Activated naive CD4-positive, alpha-beta T cell treated with anti-CD3 and anti-CD28 coated beads, Interleukin-2, amount 50 U/mL, for 72 hours (primary cell): Measurements from ENCODE around the gene S100G. TPM values are rescaled to one million over a fixed set of nuclear protein-coding genes. Genes with fewer than 3 reads are reported as not detected.

Experiments
- ATAC-seq, 2 donors: fragments of 150-1000 bp; cut with Tn5 transposase; 2 replicates each; pipeline ENCODE4 v1.10.0; 2021; ENCODE audit warnings: mild to moderate bottlenecking in 2 of 2, moderate library complexity in 2 of 2
- DNase-seq, 2 donors: peaks; one replicate each; pipeline ENCODE4 v3.0.0; 2021 to 2022; ENCODE audit warnings: low spot score in 2 of 2
- H3K27ac Mint-ChIP-seq, 2 donors: one replicate each; pipeline ENCODE4 v1.8.0; 2022; ENCODE audit warnings: mild to moderate bottlenecking in 2 of 2, mixed read lengths in 2 of 2
- H3K36me3 Mint-ChIP-seq, 2 donors: one replicate each; pipeline ENCODE4 v1.8.0; 2022; ENCODE audit warnings: mixed read lengths in 2 of 2
- H3K9me3 Mint-ChIP-seq, 2 donors: one replicate each; pipeline ENCODE4 v1.8.0; 2022; ENCODE audit warnings: mixed read lengths in 2 of 2
- total RNA-seq, 2 donors: library from RNA; stranded (reverse); gene quantifications; one replicate each; pipeline ENCODE4 v1.2.3, GENCODE V29; 2022

The S100G gene
- total RNA-seq, 2 donors from 2014 or later = not detected

DNA sequence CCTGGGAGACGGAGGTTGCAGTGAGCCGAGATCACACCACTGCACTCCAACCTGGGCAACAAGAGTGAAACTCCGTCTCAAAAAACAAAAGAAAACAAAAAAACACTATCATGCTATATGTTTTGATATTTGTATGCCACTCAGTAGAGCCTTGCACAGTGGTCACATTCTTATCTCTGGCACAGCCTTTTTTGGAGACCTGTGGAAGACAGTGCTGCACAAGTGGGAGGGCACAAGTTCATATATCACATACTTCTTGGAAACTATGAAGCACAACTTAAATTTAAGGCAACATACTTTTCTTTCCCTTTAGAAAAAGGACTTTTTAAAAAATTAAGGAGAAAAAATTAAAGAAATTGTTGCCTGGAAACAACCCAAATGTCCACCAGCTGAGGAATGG is 14.4 kb upstream of the S100G start:
- Mint-ChIP-seq H3K36me3 (peaks cover 0 to 1% of the 10 kb centered on the region in 2 donors), H3K27ac (no peak overlapping the region), H3K9me3 (no peaks in the 10 kb centered on the region)
- no peak for ATAC-seq
- no peak for DNase-seq

DNA sequence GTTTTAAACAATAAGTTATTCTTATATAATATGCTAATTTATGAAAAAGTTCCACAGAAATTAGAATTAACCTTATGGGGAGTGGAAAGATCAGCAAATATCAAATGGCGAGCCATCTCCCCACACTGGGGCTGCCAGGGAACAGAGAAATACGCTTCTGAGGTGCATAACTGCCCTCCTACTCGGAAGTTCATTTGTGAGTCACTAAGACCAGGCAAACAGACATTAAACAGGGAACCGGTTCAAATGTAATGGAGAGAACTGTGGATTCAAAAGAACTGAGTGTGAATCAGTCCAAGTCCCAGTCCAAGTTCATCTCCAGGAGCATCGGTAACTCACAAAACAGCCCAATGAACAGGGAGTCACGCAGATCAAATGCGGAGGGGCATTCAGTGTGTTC is 11.4 kb upstream of the S100G start:
- Mint-ChIP-seq H3K9me3 (no peaks in the 10 kb centered on the region), H3K36me3 (peaks cover 0 to 8% of the 10 kb centered on the region in 2 donors), H3K27ac (no peak overlapping the region)
- ATAC-seq = no peak
- DNase-seq = no peak

DNA sequence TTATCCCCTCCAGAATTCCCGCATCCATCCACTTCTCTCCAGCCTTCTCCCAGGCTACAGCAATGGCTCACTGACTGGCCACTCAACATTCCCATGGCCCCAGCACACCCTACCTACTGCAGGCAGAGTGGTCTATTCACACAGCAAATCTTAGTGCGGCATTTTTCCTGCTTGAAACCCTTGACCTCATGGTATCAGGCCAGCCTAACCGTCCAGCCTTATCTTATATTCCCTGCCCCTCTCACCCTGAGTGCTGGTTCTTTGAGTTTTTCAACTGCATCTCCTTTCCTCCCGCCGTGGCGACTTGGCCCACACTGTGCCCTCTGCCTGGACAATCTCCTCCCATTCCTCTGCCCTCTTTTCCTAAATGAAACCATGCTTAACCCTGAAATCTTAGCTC is 10.0 kb upstream of the S100G start:
- ATAC-seq (no peak), DNase-seq (no peak)
- Mint-ChIP-seq H3K36me3 (peaks cover 0 to 8% of the 10 kb centered on the region in 2 donors), H3K27ac (peak overlapping the region in 1 of 2 donors; percentile 66), H3K9me3 (no peaks in the 10 kb centered on the region)

DNA sequence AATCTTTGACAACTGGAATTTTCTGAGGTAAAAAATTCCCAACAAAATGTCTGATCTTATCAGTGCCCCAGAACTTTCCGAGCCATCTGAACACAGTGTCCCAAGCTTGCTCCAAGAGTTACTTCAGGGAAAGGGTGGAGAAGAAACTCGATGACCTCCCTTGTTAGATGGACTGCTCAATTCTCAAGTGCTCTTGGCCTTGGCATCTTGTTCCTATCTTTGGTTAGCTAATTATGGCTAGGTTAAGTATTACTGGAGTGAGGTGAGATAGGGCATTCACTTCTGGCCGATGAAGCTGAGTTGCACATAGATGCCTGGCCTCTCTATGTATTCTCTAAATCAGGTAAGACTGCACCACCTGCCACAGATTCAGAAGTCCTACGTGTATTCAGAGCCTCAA is 9.1 kb upstream of the S100G start:
- Mint-ChIP-seq H3K9me3 (no peaks in the 10 kb centered on the region), H3K36me3 (peaks cover 0 to 8% of the 10 kb centered on the region in 2 donors), H3K27ac (no peak overlapping the region)
- no peak for DNase-seq
- ATAC-seq = no peak

DNA sequence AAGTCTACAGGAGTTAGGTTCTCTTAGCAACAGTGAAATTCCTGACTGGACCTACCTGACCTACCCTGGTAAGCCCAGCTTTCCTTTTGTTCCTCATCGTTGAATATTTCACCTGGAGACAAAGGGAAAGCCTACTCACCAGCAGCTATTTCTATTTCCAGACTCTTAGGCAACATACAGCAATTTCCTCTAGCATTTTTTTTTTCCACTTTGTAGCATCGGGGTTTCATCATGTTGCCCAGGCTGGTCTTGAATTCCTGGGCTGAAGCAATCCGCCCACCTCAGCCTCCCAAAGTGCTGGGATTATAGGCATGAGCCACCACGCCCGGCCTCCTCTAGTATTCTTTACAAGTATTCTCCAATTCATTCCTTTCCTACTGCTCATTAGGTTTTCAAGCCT is 6.8 kb upstream of the S100G start:
- H3K36me3 Mint-ChIP-seq = peaks cover 0 to 8% of the 10 kb centered on the region in 2 donors
- DNase-seq (no peak), ATAC-seq (no peak)
- H3K9me3 Mint-ChIP-seq = no peaks in the 10 kb centered on the region
- H3K27ac Mint-ChIP-seq = no peak overlapping the region

DNA sequence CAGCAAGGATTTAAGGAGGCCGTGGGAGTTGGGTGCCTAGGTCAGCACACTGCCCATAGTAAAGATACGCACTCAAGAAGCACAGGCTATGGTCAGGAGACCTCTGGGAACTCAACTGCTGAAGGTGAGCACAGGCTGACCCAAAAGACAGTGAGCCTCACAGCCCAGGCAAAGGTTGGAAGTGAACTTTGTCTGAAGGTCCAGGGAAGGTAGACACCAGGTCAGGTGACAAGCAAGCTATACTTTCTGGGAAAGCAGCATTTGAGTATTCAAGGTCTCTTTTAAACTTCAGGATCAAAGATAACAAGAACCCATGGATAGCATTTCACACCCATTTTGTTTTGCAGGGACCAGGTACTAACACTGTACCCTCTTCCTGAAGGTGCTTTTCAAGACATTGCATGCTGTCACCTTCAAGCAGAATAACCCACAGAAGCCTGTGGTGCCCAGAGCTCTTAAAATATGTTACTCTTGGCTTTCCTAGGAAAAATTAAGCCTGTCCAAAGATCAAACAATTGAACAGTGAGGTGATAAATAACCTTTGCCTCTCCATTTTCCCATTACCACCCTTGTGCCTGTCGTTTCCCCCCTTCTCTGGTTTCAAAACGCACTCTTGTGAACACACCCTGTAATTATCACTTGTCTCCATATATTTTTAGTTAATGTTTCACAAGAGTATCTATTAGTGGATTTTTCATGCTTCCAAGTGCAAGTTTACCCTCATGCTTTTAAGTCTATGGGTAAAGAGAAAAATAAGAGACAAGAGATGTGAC is 3.4 kb upstream of the S100G start:
- ATAC-seq = no peak
- Mint-ChIP-seq H3K36me3 (no peaks in the 10 kb centered on the region), H3K9me3 (no peaks in the 10 kb centered on the region), H3K27ac (no peak overlapping the region)
- no peak for DNase-seq

DNA sequence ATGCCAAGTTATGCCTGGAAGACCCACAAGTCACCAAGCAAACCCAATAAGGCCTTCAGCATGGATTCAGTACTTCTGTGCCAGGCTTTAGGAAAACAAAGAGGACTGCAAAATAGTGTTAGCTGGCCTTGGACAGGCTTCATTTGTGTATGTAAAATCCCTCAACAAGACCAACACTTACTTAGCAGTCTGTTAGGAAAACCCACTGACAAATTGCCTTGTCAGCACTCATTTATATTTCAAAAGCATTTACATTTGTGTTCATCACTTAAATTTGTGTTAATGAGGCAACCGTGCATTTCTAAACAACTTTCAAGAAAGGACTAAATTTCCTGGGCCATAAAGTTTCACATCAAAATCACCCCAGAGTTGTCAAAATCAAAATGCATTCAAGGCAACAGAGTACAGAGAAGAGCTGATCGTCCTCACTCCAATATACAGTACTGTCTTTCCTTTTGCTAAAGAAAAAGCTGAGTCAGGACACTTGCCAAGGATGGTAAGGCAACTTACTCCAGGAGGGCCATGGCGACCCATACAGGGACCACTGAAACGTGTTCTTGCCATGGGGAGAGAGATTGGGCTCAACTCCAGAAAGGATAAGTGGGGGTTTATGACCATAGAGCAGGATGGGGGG is 1.6 kb downstream of the S100G start:
- H3K9me3 Mint-ChIP-seq = no peaks in the 10 kb centered on the region
- H3K36me3 Mint-ChIP-seq = no peaks in the 10 kb centered on the region
- ATAC-seq = no peak

DNA sequence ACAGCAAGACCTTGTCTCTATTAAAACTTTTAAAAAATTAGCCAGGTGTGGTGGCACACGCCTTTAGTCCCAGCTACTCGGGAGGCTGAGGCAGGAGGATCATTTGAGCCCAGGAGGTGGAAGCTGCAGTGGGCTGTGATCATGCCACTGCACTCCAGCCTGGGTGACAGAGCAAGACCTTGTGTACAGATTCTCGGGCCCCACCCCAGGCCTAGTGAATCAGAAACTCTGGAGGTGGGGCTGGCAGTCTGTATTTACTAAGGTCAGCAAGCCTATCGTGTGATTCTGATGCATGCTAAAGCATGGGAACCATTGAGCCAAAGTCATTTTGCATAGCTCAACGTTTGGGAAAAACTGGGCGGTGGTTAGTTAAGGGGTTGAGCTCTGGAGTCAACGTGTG is 3.5 kb downstream of the S100G start:
- H3K36me3 Mint-ChIP-seq = no peaks in the 10 kb centered on the region

More for the DNA sequence above, 1.6 kb downstream of the S100G start:
- H3K27ac Mint-ChIP-seq = no peak overlapping the region
- no peak for DNase-seq

DNA sequence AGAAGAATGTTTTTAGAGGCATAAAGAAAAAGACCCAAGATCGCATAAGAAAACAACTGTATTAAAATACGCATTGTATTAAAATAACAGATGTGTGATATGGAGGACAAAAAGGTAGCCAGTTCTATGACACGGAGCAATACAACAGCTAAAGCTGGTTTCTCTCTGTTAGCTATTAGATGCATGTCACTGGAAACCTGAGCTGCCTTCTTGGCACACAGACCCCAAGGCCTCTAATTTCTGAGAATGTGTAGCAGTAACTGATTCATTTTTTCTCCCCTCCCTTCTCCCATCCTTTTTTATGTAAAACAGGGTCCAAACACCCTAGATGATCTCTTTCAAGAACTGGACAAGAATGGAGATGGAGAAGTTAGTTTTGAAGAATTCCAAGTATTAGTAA is 4.1 kb downstream of the S100G start:
- no peak for DNase-seq
- Mint-ChIP-seq H3K9me3 (no peaks in the 10 kb centered on the region), H3K27ac (no peak overlapping the region), H3K36me3 (no peaks in the 10 kb centered on the region)
- ATAC-seq = no peak

More for the DNA sequence above, 3.5 kb downstream of the S100G start:
- Mint-ChIP-seq H3K27ac (no peak overlapping the region), H3K9me3 (no peaks in the 10 kb centered on the region)
- ATAC-seq (no peak), DNase-seq (no peak)

DNA sequence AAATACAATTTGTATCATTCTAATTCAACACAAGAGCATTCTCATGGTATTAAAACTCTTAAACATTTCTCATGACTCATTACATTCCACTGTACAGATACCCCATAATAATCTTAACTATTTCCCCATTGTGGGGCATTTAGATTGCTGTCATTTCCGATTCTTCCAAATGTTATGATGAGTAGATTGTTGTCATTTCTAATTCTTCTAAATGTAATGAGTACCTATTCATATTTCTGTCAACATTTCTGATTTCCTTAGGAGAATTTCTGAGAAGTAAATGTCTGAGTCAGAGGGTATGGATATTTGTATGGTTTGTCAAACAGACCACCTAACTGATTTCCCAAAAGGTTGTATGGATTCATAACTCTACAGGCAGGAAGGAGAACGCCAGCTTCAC is 8.3 kb downstream of the S100G start:
- ATAC-seq (no peak), DNase-seq (no peak)
- Mint-ChIP-seq H3K36me3 (no peaks in the 10 kb centered on the region), H3K27ac (no peak overlapping the region), H3K9me3 (no peaks in the 10 kb centered on the region)

DNA sequence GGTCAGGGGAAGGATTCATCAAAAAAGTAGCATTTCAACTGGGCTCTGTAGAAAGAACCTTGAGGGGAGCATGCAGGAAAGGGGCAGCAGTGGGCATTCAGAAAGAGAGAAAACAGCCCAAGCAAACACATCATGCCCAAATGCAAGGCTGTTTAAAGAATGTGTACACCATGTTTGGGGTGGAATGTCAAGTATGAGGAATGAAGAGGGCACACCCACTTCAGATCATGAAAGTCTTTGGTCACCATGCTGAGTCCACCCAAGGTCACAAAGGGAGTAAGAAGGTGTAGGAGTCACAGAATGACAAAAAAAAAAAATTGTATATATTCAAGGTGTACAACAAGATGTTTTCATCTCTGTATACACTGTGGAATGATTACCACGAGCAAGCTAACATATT is 9.4 kb downstream of the S100G start:
- Mint-ChIP-seq H3K36me3 (no peaks in the 10 kb centered on the region), H3K9me3 (no peaks in the 10 kb centered on the region), H3K27ac (no peak overlapping the region)
- ATAC-seq (no peak), DNase-seq (no peak)

DNA sequence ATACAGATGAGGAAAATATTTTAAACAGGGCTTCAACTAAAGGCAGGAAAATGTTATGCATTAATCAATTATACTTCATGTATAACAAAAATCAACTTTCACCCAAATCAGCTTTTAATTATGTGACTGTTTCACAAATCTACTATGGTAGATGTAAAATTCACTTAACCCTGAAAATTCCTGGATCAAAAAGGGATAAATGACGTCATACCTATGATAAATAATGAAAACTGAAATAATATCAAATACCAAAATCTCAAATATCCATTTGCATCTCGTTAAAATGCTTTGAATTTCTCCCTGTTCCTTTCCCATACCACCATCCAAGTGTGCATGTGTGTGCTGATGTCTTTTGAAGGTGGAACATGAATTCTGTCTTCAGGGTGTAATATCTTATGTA is 11.5 kb downstream of the S100G start:
- Mint-ChIP-seq H3K36me3 (peaks cover 0 to 4% of the 10 kb centered on the region in 2 donors), H3K9me3 (no peaks in the 10 kb centered on the region), H3K27ac (no peak overlapping the region)
- DNase-seq (no peak), ATAC-seq (no peak)

DNA sequence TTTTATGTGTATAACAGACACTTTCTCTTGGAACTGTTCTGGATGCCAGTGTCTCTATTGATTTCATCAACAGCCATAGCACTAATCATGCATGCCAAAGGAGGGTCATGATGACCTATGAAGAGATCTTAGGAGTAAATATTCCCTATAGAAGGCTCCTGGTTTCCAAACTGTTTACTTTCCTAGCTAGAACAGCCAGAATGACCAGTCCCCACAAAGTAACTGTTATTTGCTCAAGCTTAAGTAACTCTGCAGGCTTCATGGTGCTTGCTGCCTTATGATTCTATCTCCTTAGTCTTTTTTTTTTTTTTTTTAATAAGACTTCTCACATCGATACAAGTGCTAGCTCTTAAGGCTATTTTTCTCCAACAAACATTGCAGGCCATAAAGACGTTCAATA is 12.4 kb downstream of the S100G start:
- no peaks in the 10 kb centered on the region for H3K9me3 Mint-ChIP-seq
- DNase-seq (no peak), ATAC-seq (no peak)
- H3K36me3 Mint-ChIP-seq = peaks cover 0 to 4% of the 10 kb centered on the region in 2 donors
- H3K27ac Mint-ChIP-seq = no peak overlapping the region

DNA sequence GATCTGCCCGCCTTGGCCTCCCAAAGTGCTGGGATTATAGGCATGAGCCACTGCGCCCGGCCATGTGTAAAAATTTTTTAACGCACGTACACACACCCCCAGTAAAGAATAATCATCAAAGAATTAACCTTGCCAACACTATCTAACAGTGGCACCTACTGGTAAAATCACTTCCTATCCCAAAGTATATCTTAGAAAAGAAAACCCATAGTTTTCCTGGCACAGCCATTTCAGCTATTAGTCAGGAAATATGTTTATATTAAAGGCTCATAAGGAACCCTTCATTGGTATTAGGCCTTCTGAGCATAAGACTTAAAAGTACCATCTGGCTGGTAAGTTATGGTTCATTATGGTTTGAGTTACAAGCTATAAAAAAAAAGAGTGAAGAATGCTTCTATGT is 14.1 kb downstream of the S100G start:
- Mint-ChIP-seq H3K36me3 (peaks cover 0 to 4% of the 10 kb centered on the region in 2 donors), H3K27ac (peak overlapping the region in 1 of 2 donors; percentile 20), H3K9me3 (no peaks in the 10 kb centered on the region)
- DNase-seq (no peak), ATAC-seq (no peak)

DNA sequence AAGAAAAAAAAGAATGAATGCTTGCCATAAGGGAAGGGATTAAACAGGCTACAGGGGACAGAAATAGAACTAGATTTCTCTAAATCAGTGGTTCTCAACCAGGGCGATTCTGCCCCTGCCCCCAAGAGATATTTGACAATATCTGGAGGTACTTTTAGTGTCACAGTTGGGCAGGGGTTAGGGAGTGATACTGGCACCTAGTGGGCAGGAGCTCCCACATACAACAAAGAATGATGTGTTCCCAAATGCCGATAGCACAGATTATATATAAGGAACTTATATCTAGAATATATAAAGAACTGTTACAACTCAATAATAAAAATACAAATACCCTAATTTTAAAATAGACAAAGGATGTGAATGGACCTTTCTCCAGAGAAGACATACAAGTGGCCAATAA is 14.7 kb downstream of the S100G start:
- Mint-ChIP-seq H3K36me3 (peaks cover 0 to 4% of the 10 kb centered on the region in 2 donors), H3K9me3 (no peaks in the 10 kb centered on the region), H3K27ac (no peak overlapping the region)
- DNase-seq (no peak), ATAC-seq (no peak)

DNA sequence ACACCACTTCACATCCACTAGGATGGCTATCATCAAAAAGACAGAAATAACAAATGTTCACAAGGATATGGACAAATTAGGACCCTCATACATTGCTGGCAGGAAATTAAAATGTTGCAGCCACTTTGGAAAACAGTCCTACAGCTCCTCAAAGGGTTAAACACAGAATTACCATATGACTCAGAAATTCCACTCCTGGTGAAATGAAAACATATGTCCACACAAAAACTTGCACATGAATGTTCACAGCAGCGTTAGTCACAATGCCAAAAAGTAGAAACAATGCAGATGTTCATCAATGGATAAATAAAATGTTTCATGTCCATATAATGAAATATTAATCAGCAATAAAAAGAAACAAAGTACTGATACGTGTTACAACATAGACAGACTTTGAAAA is 15.1 kb downstream of the S100G start:
- no peak for DNase-seq
- Mint-ChIP-seq H3K36me3 (peaks cover 0 to 4% of the 10 kb centered on the region in 2 donors), H3K9me3 (no peaks in the 10 kb centered on the region), H3K27ac (no peak overlapping the region)
- no peak for ATAC-seq

DNA sequence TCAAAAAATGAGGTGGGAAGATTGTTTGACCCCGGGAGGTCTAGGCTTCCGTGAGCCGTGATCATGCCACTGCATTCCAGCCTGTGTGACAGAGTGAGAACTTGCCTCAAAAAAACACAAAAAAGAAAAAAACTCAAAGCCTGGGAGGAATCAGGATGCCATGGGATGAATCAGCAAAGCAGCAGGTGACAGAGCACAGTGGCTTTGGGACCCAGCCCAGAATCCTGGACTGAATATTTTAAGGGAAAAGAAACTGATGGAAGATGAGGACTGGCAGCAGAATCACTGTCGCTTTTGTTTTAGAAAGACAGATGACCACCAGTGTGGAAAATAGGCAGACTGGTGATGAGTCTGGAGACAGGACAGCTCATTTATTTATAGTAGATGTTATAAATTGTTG is 16.6 kb downstream of the S100G start:
- peaks cover 0 to 4% of the 10 kb centered on the region in 2 donors for H3K36me3 Mint-ChIP-seq
- H3K27ac Mint-ChIP-seq = no peak overlapping the region
- DNase-seq (no peak), ATAC-seq (no peak)
- no peaks in the 10 kb centered on the region for H3K9me3 Mint-ChIP-seq

DNA sequence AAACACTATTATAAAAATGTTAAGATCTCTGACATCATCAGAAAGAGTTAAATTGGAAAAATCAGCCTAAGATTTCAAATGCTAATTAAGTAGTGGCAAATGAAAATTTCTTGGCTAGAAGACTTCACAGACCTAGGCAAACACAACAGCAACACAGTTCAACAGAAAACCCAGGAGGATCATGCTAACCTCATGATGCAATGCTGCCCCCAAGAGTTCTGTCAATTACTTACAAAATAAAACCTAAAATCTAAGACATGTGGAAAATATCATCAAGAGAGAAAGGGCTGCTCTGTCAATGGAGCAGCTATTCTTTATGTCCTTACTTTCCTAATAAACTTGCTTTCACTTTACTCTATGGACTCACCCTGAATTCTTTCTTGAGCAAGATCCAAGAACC is 21.0 kb downstream of the S100G start:
- ATAC-seq (no peak), DNase-seq (peak in 1 of 2 donors; percentile 2)
- peaks cover 0 to 2% of the 10 kb centered on the region in 2 donors for H3K36me3 Mint-ChIP-seq
- H3K9me3 Mint-ChIP-seq = no peaks in the 10 kb centered on the region
- no peak overlapping the region for H3K27ac Mint-ChIP-seq
